GM19468 (cell line): ENCODE data around the gene ATP9A.

Experiments used
- ATAC-seq: cut with Tn5 transposase; IDR thresholded peaks from one replicate; pipeline ENCODE4 v1.9.1; 2021; ENCODE audit warnings: mild to moderate bottlenecking, moderate library complexity, moderate number of reproducible peaks; ENCODE audit not compliant: unreplicated experiment; ENCODE audit errors: extremely low read depth

The ATP9A gene

DNA sequence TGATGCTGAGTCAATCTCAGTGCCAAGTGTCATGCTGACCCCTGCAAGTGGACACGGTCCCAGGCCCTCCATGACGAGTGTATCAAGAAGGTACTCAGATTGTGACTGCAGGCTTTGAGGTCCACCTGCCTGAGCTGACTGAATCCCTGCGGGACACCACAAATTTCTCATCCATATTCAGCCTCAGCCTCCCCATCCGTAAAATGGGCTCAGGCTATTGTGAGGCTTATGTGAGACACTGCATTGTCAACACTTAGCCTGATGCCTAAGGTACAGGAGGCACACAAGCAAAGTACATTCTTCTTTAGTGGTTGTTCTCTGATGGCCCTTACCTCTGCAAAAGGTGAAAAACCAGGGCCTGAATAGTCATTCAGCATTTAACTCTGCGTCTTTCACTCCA is 155.3 kb downstream of the ATP9A start:
- no peak for ATAC-seq

- no peak for ATAC-seq
Observed at GRCh38 chr20:51611625-51611890, 156.6 kb downstream of the ATP9A start.

GRCh38 chr20:51610761-51611624 is 157.2 kb downstream of the ATP9A start:
- no peak for ATAC-seq

GRCh38 chr20:51610111-51610510 is 158.1 kb downstream of the ATP9A start:
- no peak for ATAC-seq

DNA sequence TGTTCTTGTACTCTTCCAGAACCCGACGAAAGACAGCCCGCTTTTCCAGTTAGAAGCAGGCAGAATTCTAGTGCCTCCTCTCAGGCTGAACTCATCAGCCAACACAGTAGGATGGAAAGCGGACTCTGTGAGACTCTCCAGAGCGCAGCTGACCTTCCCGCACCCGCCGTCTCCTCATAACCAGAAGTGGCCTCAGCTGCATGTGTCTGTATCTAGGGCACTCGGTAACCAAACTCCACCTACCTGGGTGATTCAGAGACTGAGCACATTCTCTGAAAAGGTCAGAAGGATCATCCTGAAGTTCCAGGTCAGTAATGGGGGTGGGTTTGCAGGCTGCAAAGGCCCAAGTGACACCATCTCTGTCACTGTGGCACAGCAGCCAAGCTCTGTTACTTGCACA is 158.9 kb downstream of the ATP9A start:
- no peak for ATAC-seq

DNA sequence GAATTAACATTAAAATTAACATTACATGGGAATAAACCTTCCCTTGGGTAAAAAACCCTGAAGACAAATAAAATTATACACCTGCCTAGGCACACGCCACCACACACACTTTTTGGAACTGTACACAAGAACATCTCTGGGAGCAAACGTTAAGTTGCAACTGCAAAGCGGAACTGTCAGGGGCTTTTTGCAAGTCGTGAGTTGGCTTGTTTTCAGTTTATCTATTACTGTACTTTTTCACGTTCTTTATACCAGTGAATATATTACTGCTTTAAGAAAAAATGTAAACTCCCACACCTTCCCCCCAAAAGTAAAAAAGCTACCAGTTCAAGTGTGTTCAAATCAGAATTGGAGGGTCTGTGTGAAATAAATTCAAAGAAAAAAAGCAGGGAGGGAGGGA is 160.1 kb downstream of the ATP9A start:
- no peak for ATAC-seq

DNA sequence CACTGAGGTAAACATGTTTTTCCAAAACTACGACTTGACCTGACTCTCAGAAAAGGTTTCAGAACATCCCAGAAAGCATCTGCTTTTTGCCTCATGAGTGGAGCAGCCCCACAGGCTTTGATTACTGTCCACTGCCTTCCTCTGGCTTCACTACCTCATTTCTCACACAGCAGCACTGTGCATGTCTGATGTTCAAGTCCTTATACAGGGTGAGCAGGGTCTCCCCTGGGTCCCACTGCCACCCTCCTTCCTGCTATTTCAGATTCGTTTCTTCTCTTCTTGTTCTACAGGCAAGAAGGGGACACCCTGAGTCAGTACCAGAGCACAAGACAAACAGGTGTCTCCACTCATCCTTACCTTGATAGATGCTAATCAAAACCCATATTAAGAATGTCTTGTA is 161.0 kb downstream of the ATP9A start:
- no peak for ATAC-seq

GRCh38 chr20:51604851-51605250 is 163.3 kb downstream of the ATP9A start:
- no peak for ATAC-seq

DNA sequence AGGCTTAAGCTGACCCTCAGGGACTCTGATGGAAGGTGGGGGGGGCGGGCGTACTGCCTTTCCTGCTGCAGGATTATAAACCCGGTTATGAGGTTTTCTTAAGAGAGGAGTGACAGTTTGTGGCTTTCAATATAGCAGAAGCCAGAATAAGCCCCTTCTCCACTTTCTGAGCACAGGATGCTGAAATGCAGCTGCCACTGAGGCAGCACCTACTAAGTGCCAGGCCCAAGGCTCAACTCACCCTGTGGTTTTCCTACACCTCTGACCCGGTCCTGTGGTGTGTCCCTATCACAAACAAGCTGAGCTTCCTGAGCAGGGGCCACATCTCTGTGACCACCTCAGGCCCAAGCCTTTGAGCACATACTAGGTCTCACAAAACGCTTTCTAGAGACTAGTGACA is 166.1 kb downstream of the ATP9A start:
- no peak for ATAC-seq

- ATAC-seq: no peak
Observed at GRCh38 chr20:51600950-51601349, 167.2 kb downstream of the ATP9A start.

- ATAC-seq: no peak
Observed at GRCh38 chr20:51600016-51600420, 168.2 kb downstream of the ATP9A start.

- ATAC-seq: no peak
Observed at GRCh38 chr20:51598556-51598955, 169.6 kb downstream of the ATP9A start.

DNA sequence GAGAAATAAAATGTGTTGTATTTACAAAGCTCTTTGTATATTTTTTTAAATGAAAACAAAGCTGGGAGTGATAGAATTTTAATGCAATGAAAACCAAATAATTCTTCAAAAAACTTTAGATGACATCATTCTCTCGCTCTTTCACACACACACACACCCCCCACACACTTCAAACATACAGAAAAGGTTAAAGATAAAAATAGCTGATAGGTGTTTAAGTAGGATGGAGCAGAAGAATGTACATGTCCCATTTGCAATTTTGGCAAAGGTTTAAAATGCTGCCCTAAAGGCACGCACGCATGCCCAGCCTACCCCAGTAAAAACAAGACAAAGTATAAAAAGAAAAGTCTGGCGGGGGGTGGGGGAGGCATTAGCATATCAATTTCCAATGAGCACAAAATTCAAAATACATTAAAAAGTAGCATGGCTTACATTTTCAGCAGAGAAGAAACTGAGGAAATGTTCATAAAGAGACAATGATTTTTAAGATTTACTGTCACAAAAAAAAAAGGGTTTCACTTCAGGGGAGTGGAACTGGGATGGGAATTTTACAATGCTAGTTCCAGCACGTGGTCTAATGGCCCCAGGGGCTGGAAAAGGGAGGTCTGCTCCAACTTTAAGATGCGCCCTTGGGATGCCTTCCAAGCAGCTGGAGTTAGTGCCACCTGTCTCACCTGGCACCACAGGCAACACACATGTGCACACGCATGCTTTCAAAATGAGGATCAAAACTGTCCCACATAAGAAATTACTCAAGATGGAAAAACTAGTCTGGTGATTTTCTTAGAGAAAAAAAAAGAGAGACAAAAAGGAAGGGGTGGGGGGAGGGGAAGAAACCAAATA is 170.6 kb downstream of the ATP9A start:
- ATAC-seq: no peak

DNA sequence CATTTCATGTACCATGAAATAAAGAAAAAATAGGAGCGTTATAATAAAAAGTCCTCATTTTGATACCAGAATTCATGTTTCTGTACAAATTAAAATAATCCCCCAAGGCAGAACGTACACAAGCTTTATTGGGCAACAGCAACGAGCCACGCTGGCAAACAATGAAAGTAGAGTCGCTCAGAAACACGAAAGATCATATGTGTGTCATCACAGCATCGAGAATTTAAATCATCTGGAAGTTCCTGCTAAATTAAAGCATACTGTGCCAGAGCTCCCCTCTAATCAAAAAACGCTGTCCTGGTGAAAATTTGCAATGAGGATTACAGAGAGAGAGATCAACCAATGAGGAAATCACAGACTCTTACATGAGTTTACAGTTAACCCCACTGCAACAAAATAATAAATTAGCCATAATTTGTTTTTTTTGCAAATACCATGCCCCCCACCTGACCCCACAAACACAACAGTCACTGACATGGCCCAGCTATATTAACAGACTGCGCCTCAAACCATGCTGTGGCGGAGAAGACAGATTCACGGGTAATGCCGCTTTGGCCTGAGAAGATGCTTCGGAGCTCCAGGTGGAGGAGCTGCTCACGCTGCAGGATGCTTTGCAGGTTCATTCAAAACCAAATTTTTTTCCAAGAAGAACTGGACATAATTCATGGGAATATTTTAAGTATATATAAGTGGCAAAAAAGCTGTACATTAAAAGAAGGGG is 171.4 kb downstream of the ATP9A start:
- ATAC-seq: no peak

DNA sequence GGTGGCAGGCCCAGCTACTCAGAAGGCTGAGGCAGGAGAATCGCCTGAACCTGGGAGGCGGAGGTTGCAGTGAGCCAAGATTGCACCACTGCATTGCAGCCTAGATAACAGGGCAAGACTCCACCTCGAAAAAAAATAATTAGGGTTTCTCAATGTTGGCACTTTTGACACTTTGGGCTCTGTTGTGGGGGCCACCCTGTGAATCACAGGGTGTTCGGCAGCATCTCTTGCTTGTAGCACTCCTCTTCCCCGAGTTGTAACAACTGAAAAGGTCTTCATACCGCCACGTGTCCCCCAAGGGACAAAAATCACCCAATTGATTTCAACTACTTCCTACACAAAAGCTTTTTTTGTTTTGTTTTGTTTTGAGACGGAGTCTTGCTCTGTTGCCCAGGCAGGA is 172.4 kb downstream of the ATP9A start:
- ATAC-seq: no peak

GRCh38 chr20:51595058-51595532 is 173.1 kb downstream of the ATP9A start:
- no peak for ATAC-seq

GRCh38 chr20:51594236-51595057 is 173.7 kb downstream of the ATP9A start:
- ATAC-seq: no peak

DNA sequence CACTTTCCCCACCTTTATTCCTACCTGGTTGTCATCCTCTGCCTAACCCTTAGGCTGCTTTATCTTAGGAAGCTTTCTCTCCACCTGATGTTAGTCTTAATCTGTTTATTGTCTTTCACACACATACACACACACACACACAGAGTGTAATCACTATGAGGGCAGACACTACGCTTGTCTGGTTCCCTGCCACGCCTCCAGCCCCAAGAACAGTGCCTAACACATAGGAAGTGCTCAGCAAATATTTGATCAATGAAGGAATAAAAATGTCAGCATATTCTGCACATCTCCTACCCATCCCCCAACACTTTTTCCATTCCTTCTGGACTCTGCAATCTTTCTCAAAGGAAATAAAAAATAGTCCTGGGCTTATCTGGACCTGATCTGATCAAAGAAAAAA is 174.6 kb downstream of the ATP9A start:
- ATAC-seq: no peak

- ATAC-seq: no peak
Observed at GRCh38 chr20:51592564-51592963, 175.6 kb downstream of the ATP9A start.

DNA sequence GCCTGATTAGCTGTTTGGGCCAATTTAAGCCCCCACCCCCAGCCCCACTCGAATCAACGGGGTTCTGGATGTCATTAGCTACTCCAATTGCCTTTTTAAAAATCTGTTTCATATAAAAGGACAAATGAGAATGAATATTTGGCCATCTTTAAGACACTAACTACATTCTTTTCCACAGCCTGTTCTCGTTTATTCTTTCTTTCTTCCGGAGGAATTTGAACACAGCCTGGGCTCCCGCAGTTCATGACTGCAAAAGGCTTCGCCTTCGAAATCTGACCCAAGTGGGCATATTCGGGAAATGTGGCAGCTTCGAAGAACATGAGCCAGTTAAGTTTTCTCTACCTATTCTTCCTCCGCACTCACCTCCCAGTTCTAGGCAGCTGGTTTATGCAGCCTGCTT is 176.3 kb downstream of the ATP9A start:
- no peak for ATAC-seq
